HG02840 (cell line): Measurements from ENCODE around the gene NAP1L4.

Experiments
- ATAC-seq: cut with Tn5 transposase; IDR thresholded peaks from one replicate; pipeline ENCODE4 v1.9.1; 2021; ENCODE audit warnings: mild to moderate bottlenecking, moderate library complexity, moderate number of reproducible peaks; ENCODE audit not compliant: unreplicated experiment, low FRiP score

The NAP1L4 gene

DNA sequence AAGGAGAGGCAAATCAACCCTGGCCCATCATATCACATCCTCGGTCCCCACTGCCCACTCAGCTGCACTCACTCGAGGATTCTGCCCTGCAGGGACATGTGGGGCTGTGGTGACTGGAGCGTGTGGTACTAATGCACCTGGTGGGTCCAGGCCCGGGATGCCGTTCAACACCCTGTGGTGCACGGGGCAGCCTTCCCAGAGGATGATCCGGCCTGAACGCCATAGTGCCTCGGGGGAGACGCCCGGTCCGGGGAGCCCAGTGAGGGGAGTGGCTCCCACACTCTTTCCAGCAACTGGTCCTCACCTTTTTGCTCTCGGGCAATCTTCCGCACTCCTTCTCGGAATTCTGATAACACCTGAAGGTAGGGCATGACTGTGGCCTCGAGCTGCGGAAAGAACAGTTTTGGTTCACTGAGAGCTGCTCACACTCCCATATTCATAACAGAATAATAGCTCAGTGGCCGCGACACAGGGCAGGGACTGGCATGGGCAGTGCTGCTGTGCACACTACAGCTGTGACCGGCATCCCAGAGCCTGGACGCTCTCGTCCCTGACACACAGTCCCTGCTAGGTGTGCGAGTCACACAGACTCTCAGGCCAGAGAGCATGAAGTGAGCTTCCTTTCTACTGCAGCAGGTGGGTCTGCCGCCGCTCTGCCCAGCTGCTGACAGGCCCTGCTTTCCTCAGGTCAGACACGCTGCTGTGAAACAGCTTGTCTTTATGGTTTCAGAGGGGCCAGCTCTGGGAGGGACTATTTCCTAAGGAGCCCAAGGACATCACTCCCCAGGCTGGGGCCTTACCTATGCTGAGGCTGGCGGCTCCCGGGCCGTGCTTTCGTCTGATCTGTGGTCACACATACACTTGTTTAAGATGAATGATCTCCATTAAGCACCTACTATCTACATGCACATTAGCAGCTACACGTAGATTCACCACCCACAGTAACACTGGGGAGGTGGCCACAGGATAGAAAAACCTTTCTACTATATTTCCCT lies 20.1 kb upstream of the NAP1L4 start:
- no peak for ATAC-seq

DNA sequence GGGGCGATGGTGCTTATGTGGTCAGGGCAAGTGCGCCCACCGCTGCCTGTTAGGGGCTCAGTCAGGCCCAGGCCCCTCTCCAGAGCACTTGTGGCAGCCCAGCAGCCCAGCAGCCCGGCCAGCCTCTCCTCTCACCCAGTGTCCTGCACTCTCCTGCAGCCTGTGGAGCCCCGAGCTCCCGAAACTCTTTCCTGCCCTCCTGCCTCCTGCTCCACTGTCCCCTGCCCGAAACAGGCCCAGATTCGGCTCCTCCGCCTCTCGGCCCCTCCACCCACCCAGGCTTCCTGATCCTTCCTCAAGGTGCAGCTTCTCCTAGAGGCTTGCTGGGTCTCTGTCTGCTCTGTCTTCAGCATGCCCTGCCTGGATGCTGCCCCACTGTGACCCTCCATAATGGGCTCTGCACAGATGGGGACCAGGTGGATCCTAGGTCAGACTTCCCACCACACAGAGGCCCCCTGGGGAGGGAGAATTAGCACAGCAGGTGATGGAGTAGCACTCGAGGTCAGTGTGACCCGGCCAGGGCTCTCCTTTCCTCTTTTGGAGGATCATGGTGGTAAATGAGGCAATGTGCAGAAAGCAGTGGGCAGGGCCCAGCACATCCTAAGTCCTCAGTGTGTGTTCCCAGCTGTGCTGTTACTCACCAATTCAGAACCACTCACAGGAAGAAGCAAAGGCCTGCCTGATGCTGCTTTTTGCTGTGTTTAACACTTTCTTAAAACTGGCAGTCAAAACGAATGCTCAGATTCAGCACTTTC lies 18.6 kb upstream of the NAP1L4 start:
- no peak for ATAC-seq

GRCh38 chr11:3010004-3010403 lies 17.9 kb upstream of the NAP1L4 start:
- no peak for ATAC-seq

DNA sequence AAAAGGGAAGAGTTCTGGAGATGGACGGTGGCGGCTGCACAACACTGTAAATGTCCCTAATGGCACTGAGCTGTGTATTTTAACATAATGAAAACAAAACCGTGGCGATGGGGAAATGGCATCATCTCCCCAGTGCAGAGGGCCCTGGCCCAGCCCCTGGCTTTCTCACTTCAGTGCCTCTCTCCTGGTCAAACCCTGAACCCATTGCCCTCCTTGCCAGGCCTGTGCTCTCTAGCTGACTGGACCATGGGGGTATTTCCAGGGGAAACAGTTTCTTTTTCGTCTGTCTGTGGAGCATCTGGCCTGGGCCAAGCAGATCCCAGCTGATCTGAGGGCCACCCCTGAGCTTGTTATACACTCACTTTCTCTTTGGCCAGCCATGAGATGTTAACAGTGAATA lies 17.4 kb upstream of the NAP1L4 start:
- ATAC-seq, result no peak

DNA sequence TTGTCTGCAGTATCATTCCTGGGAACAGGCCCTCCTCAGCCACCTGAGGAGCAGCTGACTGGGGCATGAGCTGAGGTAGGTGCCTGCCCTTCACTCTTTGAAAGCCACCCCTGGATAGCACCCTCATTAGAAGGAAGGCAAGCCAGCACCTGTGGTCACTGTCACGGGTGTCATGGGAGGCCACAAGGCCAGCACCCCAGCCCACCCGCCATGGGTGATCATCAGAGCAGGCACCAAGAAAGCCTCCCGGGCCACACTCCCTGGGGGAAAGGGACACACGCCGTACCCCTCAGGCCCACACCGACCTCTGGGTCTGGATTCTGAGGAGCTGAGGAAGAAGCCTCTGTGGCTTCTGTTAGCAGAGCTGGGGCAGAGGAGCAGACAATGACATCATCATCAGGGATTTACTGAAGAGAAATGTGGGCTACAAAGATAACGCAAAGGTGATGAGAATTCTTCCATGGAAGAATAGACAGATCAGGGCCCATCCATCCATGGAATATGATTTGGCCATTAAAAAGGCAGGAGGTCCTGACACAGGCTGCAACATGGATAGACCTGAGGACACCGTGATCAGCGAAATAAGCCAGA lies 16.7 kb upstream of the NAP1L4 start:
- no peak for ATAC-seq

GRCh38 chr11:3007404-3008010 lies 15.4 kb upstream of the NAP1L4 start:
- no peak for ATAC-seq

DNA sequence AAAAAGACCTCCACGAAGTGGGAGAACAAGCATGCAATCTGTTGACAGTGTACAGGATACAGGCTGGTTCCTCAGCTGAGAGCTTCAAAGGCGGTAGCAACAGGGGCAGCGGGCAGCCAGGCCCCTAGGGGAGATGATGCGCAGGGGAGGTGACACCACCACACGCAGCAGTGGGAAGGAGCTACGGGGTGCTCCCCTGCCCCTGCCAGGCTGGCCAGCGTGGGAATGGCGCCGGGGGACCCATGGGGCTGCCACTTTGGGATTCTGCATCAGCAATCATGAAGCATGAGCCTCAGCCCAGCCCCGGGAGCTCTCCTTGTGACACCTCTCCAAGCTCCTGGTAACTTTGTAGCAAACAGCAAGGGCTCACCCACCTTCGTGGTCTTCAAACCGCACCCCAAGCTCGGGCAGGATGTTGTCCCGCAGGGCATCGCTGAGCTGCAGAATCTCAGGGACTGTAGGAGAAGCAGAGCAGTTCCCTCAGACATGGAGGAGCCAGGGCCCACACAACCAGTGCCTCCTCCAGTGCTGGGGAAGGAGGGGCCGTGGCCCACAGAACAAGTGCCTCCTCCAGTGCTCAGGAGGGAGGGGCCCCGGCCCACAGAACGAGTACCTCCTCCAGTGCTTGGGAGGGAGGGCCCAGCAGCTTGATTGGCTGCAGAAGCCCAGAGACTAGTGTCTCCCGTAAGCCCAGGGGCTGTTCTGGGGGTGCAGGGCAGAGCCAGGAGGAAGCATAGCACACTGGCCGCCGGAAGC lies 14.6 kb upstream of the NAP1L4 start:
- no peak for ATAC-seq

GRCh38 chr11:3004481-3004880 lies 12.4 kb upstream of the NAP1L4 start:
- no peak for ATAC-seq

DNA sequence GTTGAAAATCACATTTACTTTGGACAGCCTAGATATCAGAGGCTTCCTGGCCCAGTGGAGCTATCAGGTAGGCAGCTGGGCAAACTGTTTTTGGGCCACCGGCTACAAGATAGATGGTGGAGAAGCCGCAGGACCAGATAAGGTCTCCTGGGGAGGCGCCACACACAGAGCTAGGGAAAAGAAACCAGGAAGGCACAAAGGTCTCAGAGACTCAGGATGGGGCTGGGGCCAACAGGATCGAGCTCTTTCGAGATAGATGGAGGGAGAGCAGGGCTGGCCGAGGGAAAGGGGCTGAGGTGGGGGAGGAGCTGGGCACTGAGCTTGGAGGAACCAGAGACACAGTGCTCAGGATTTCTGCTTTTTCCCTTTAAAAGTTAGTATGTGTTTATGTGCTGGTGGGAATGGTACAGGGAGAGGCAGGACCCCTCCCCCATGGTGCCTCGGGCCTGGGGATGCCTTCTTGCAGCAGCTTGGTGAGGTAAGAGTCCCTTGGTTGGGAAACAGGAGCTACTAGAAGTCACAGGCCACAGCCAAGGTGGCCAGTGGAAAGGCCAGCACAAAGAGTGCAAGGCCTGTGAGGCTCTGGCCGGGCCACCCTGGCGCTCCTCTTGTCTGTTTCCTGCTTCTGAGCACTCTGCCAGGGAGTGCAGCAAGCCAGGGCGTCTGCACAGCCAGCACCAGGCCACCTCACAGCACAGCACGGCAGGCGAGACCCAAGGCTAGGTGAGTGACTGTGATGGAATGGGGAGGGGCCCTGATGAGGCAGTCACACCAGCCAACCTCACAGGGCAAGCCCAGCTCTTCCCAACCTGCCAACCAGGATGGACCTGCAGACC lies 11.5 kb upstream of the NAP1L4 start:
- ATAC-seq, result no peak

DNA sequence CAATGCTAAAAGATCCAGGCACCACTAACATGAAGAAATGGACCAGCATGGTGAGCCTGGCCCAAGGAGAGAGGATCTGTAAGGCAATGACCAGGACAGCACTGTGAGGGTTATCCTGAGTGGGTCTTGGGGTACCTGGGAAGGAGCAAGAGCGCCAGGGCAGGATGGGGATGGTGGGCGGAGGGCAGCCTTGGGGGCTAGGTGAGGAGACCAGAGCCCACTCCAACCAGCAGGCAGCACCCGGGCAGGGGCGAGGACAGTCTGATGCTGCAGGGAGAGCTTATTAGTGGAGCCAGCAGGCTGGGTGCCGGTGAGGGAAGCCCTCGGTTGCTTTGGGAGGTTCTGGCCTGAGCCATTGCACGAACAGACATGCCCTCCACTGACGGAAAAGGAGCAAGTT lies 10.7 kb upstream of the NAP1L4 start:
- ATAC-seq, result no peak

- ATAC-seq, result no peak
These were observed 10.3 kb upstream of the NAP1L4 start for GRCh38 chr11:3002351-3002861.

- no peak for ATAC-seq
These were observed 9.4 kb upstream of the NAP1L4 start for GRCh38 chr11:3001496-3001895.

DNA sequence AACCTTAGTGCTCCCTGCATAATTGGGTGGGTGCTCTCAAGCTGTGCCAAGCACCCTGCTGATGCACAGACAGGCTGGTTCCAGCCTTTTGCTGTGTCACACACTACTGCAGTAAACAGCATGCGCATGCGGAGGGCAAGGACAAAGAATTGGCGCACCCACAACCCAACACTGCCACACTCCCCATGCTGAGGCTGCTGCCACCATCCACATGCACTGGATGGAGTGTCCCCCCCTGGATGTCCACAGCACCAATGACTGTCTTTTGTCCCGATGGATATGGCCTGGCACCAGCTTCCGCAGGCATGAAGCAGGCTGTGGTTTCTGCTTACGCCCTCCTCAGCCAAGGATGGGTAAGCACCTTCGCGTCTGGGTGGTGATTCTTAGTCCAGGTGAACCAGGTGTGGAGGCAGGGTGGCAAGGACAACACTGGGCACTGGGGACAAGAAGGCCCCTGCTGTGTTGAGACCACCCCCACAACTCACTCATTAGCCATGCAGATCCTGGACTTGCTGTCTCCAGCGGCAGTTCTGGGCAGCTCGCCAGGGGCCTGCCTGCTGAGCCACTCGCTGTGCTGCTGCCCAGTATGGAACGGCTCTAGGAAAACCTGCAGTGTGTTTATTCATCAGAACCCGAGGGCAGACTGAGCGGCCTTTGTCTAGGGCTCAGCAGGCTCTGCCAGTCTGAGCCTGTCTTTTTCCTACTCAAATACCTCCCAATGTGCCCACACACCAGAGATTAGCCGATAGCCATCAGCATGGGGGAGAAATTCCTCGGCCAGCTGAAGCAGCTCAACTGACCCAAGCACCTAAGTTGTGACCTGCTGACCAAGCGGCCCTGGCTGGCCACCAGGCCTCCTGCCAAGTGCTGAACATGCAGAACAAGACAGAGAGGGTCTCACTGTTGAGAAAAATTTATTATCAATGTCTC lies 8.2 kb upstream of the NAP1L4 start:
- ATAC-seq, result no peak

GRCh38 chr11:2999464-2999998 lies 7.4 kb upstream of the NAP1L4 start:
- no peak for ATAC-seq

GRCh38 chr11:2998073-2998850 lies 6.1 kb upstream of the NAP1L4 start:
- no peak for ATAC-seq

DNA sequence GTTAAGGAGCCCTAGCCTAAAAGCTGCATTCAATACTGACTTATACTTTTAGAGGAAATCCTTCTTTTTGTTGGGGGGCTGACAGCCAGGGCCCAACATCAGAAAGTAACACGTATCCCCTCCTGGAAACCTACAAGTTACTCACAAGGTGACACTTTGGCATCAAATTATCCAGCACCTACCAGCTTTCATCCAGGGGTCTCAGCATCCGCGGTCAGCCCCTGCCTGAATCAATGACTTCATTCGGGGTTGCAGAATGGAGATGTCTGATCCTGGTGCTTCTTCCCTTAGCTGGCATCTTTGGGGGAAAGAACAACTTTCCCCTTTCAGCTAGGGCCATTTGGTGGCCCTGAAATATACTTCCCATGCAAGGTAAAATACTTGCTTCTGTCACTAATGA lies 5.3 kb upstream of the NAP1L4 start:
- no peak for ATAC-seq

DNA sequence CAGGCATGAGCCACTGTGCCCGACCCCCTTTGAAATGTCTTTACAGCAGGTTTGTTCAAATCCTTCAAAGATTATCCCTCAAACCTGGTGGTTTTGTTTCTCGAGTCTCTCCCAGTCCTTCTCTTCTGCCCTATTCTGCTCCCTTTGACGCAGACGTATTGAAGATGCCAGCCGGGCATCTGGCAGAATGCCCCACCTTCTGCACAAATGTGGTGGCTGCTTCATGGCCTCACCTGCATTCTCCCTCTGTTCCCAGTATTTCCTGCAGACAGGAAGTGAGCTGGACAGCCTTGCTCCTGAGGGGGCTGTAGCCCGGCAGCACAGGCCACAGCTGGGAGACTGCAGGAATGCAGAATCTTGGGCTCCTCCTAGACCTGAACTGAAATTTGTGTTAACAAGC lies 4.8 kb upstream of the NAP1L4 start:
- no peak for ATAC-seq
